Measurements from ENCODE around the gene CCNL2.

CCNL2 gene

DNA sequence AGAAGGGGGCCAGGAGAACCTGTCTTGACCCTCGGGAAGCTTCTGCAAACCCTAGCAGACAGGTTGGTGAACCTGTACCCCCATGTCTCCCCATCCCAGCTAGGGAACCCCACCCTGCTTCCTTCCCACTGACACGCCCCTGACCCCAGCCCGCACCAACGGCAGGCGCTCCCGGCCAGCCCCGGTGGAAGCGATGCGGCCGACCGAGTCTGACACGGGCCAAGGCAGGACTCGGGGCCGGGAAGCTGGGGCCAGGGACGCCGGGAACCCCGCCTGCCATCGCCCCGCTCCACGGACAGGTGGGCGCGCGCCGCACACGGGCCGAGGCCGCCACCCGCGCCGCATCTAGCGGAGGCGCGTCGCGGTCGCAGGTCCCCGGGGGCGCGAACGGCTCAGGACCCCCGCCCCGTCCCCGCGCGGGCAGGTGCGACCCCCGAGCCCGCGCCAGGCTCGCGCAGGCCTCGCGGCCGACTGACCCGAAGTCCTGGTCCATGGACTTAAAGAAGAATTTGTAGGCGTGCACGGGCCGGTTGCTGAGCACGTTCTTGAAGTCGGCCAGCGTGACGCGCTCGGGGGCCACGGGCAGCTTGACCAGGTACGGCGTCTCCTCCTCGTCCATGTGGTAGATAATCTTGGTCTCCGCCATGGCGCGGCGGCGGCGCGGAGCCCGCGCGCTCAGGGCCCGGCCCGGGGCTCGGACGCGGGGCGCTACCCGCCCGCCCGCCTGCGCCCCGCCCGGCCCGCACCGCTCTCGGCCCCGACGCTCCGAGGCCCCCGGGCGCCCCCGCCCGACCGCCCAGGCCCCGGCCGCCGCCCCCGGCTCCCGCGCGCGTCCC is 50.5 kb downstream of the CCNL2 start:
- Histone ChIP-seq H3K27me3 (replicated peaks) (no peaks in the 10 kb centered on the region), H3K36me3 (replicated peaks) (no peaks in the 10 kb centered on the region), H3K27ac (no peak overlapping the region), H3K4me3 (ENCODE audit: low read depth, low read length) (peak overlapping the region; percentile 70)
- TF ChIP-seq, protein P1, sequence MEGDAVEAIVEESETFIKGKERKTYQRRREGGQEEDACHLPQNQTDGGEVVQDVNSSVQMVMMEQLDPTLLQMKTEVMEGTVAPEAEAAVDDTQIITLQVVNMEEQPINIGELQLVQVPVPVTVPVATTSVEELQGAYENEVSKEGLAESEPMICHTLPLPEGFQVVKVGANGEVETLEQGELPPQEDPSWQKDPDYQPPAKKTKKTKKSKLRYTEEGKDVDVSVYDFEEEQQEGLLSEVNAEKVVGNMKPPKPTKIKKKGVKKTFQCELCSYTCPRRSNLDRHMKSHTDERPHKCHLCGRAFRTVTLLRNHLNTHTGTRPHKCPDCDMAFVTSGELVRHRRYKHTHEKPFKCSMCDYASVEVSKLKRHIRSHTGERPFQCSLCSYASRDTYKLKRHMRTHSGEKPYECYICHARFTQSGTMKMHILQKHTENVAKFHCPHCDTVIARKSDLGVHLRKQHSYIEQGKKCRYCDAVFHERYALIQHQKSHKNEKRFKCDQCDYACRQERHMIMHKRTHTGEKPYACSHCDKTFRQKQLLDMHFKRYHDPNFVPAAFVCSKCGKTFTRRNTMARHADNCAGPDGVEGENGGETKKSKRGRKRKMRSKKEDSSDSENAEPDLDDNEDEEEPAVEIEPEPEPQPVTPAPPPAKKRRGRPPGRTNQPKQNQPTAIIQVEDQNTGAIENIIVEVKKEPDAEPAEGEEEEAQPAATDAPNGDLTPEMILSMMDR (IDR thresholded peaks at IDR 0.05; ENCODE audit: low read depth, low read length, missing control alignments): no peak
- in situ Hi-C loops (cut with HindIII; ENCODE audit: low pct_ligation_motif_present, low sequenced_read_pairs): no loop called here
- DNase-seq: peak; percentile 26

DNA sequence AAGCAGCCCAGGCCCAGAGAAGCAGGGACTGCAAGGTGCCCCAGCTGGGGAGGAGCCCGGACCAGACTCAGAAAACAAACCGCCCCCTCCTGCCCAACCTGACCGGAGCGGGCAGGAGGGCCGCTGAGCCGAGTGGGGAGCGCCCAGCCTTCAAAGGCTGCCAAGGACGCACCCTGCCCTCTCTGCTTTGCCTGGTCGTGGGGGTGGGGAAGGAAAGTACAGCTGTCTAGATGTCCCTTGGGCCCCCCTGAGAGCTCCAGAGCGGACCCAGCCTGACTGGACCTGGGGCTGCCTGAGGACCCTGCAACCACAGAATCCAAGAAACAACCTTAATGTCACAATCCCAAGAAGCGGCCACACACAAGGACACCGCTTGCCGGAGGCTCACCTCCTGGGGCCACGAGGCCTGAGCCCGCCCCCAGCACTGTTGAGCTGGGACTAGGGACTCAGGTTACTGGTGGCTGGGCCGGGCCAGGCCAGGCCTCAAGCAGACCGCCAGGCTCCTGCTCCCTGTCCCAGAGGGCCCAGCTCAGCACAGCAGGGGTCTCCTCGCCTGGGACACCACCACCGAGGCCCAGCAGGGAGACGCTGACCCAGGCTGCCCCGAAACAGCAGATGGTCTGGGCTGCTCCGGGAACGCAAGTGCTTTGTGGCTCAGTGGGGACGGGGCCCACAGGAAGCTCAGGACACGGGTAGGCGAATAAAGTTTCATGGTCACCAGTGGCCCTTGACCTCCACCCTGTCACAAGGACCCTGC is 51.3 kb downstream of the CCNL2 start:
- Histone ChIP-seq H3K4me3 (ENCODE audit: low read depth, low read length) (peak overlapping the region; percentile 70), H3K27ac (no peak overlapping the region), H3K36me3 (replicated peaks) (no peaks in the 10 kb centered on the region), H3K27me3 (replicated peaks) (no peaks in the 10 kb centered on the region)
- TF ChIP-seq, protein P1 (IDR thresholded peaks at IDR 0.05; ENCODE audit: low read depth, low read length, missing control alignments): no peak
- no peak for DNase-seq
- in situ Hi-C loops (cut with HindIII; ENCODE audit: low pct_ligation_motif_present, low sequenced_read_pairs): no loop called here

DNA sequence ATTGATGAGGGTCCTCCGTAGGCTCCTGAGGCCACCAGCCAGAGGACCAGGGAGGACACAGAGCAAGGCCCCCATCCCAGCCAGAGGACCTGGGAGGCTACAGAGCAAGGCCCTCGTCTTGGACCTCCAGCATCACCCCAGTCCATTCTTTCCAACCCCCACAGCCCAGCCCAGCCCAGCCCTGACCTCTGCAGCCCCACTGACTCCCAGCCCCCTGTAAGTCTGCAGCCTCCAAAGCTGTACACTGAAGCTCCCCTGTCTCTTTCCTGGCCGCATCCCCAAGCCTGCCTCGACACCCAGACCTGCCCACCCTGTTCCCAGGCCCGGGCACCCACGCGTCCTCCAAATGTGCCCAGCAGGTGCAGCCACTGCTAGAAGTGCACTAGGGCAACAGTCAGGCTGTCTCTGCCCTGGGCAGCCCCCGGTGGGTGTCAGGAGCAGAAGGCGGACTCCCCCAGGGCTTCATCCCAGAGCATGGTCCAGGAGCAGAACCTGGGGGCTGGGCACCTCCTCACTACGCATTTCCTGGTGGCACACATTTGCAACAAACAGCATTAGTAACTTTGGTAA is 52.0 kb downstream of the CCNL2 start:
- Histone ChIP-seq H3K36me3 (replicated peaks) (no peaks in the 10 kb centered on the region), H3K27ac (no peak overlapping the region), H3K4me3 (ENCODE audit: low read depth, low read length) (peak overlapping the region; percentile 70), H3K27me3 (replicated peaks) (no peaks in the 10 kb centered on the region)
- in situ Hi-C loops (cut with HindIII; ENCODE audit: low pct_ligation_motif_present, low sequenced_read_pairs): no loop called here
- TF ChIP-seq, protein P1 (IDR thresholded peaks at IDR 0.05; ENCODE audit: low read depth, low read length, missing control alignments): no peak
- DNase-seq: no peak

DNA sequence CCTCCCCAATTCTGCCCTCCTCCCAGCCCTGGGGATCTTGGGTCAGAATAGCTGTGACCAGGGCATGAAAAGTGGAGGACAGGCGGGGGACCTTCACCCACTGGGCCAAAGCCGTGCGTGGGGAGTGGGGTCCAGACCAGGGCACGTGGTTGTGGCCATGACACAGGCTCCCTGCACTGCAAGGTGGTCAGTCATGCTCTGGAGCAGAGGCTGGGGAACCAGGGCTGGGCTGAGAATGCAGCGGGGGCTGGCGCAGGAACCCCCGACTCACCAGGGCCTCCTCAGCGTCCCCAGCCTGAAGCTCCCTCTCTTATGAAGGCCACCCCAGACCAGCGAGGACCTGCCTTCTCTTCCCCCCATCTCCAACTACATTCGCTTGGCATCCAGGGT is 52.6 kb downstream of the CCNL2 start:
- no peak overlapping the region for H3K27ac ChIP-seq
- no peaks in the 10 kb centered on the region for H3K27me3 ChIP-seq (replicated peaks)
- in situ Hi-C loops (cut with HindIII; ENCODE audit: low pct_ligation_motif_present, low sequenced_read_pairs): no loop called here
- TF ChIP-seq, protein P1 (IDR thresholded peaks at IDR 0.05; ENCODE audit: low read depth, low read length, missing control alignments): no peak
- no peak overlapping the region for H3K4me3 ChIP-seq (ENCODE audit: low read depth, low read length)
- no peak for DNase-seq
- H3K36me3 ChIP-seq (replicated peaks): peaks cover 4% of the 10 kb centered on the region

DNA sequence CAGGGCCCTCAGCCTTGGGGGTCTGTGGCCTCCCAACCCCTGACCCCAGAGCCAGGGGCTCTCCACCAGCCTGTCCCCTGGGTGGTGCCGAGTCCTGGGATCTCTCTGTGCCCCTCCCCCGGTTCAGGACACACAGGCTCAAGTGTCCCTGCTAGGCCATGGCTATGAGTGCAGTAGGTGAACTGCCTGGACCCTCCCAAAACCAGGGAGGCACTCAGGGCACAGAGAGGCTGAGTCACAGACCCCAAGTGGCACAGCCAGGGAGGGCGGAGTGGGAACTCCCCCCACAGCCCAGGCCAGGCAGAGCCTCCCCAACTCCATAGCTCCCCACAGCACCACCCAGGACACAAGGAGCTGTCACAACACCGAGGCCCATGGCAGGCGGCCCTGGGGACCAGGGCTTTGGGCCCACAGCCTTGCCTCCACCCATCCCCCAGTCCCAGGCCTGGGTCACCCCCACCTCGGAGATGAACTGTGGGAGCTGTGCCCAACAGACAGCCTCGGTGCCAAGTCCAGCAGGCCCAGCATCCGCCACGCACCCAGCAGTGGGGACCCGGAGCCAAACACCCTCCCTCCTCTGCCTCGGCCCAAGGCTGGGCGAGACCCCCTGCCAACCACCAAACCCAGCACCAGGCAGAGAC is 53.2 kb downstream of the CCNL2 start:
- in situ Hi-C loops (cut with HindIII; ENCODE audit: low pct_ligation_motif_present, low sequenced_read_pairs): no loop called here
- Histone ChIP-seq H3K27me3 (replicated peaks) (no peaks in the 10 kb centered on the region), H3K36me3 (replicated peaks) (peaks cover 8% of the 10 kb centered on the region), H3K27ac (no peak overlapping the region), H3K4me3 (ENCODE audit: low read depth, low read length) (no peak overlapping the region)
- DNase-seq: no peak
- TF ChIP-seq, protein P1 (IDR thresholded peaks at IDR 0.05; ENCODE audit: low read depth, low read length, missing control alignments): no peak

Data from brain microvascular endothelial cell (primary cell).